Measurements from ENCODE around the gene SKP1. TPM values are rescaled to one million over a fixed set of nuclear protein-coding genes. Genes with fewer than 3 reads are reported as not detected.

Gene SKP1
- total RNA-seq, 1 experiment from 2014 or later: 348 TPM

DNA sequence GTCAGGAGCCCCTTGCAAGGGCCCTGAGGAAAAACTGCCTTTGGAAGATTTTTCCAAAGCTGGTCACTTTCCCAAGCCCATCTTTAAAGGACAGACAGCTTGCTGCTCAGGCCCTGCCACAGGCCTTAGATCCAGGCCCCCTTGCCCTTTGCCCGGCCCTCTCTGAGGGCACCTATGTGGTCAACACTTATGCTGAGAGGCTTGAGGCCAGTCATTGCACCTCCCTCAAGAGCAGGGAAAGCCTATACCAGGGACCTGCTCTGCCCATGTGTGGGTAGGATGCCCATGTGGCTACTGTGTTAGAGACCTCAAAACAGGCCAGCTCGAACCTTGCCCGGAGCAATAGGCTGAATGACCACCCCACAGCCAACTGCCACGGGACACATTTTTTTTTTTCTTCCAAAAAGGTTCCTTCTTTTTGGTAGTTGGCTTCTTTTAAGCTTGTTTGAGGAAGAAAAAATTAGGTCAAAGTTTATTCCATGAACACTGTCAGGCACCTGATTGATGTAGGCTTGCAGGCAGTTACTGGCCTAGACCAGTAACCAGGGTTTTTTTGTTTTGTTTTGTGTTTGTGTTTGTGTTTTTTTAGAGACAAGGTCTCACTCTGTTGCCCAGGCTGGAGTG is 58.4 kb downstream of the SKP1 start:
- DNase-seq: no peak
- H2AK5ac ChIP-seq (ENCODE audit: insufficient read length, low read length): no peak overlapping the region
- H4K91ac ChIP-seq (ENCODE audit: insufficient read length, low read depth, low read length): no peak overlapping the region
- no peak overlapping the region for H2BK15ac ChIP-seq (ENCODE audit: low read depth, low read length)
- H3K4me1 ChIP-seq (ENCODE audit: insufficient read depth, low read length): no peaks in the 10 kb centered on the region
- peaks cover 13% of the 10 kb centered on the region for H3K23me2 ChIP-seq (ENCODE audit: insufficient read length, low read depth, low read length, poor library complexity, severe bottlenecking)
- H4K5ac ChIP-seq (ENCODE audit: insufficient read length, low read depth, low read length): no peak overlapping the region
- no peak overlapping the region for H2BK20ac ChIP-seq (ENCODE audit: low read depth, low read length, poor library complexity, severe bottlenecking)
- H3T11ph ChIP-seq (ENCODE audit: low read length): no peak overlapping the region
- H3K36me3 Mint-ChIP-seq (ENCODE audit: insufficient read depth in 1 of 3, low read depth in 3 of 3): peaks cover 0 to 20% (median 14%) of the 10 kb centered on the region in 3 experiments; a peak in 4 of 7 replicates
- H3K79me2 ChIP-seq (ENCODE audit: insufficient read depth, low read length): no peaks in the 10 kb centered on the region
- peaks cover 5% of the 10 kb centered on the region; the same call in 1 of the 2 replicates for H3K27me3 ChIP-seq (ENCODE audit: insufficient read depth, low read length)
- no peak overlapping the region for H3K14ac ChIP-seq (ENCODE audit: insufficient read depth, low read length)
- no peak overlapping the region for H3K4me3 Mint-ChIP-seq
- peaks cover 7% of the 10 kb centered on the region in 2 experiments for H3K4me1 Mint-ChIP-seq
- no peak overlapping the region for H2BK12ac ChIP-seq (ENCODE audit: insufficient read length, low read depth, low read length)
- H3K4me2 ChIP-seq (ENCODE audit: insufficient read depth, insufficient read length, low read length): no peak overlapping the region
- H3K9me3 Mint-ChIP-seq: no peaks in the 10 kb centered on the region; a peak in 1 of 5 replicates
- TF ChIP-seq, protein P1, sequence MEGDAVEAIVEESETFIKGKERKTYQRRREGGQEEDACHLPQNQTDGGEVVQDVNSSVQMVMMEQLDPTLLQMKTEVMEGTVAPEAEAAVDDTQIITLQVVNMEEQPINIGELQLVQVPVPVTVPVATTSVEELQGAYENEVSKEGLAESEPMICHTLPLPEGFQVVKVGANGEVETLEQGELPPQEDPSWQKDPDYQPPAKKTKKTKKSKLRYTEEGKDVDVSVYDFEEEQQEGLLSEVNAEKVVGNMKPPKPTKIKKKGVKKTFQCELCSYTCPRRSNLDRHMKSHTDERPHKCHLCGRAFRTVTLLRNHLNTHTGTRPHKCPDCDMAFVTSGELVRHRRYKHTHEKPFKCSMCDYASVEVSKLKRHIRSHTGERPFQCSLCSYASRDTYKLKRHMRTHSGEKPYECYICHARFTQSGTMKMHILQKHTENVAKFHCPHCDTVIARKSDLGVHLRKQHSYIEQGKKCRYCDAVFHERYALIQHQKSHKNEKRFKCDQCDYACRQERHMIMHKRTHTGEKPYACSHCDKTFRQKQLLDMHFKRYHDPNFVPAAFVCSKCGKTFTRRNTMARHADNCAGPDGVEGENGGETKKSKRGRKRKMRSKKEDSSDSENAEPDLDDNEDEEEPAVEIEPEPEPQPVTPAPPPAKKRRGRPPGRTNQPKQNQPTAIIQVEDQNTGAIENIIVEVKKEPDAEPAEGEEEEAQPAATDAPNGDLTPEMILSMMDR (conservative IDR thresholded peaks at IDR 0.05): no peak
- H2AFZ ChIP-seq (ENCODE audit: low read length): no peak overlapping the region
- no CpG with 5 or more reads among the region's 4 CpGs for WGBS (ENCODE audit: extremely low coverage, insufficient read length, low lambda C conversion rate)
- no peaks in the 10 kb centered on the region for H3K79me1 ChIP-seq (ENCODE audit: insufficient read depth, low read depth, low read length, poor library complexity, severe bottlenecking)
- H3K18ac ChIP-seq (ENCODE audit: insufficient read length, low read depth, low read length): no peak overlapping the region
- H3K23ac ChIP-seq (ENCODE audit: insufficient read length, low read depth, low read length): no peak overlapping the region
- no peak overlapping the region for H2BK120ac ChIP-seq (ENCODE audit: low read depth, low read length, poor library complexity, severe bottlenecking)
- no peak overlapping the region for H4K8ac ChIP-seq (replicated peaks; ENCODE audit: insufficient read length, low read depth, low read length)
- no peak overlapping the region for H3K56ac ChIP-seq (ENCODE audit: insufficient read length, low read depth, low read length)
- H3K27ac Mint-ChIP-seq: no peak overlapping the region
- no peaks in the 10 kb centered on the region for H3K9me3 ChIP-seq (ENCODE audit: control insufficient read depth, low read depth, low read length)
- peaks cover 12% of the 10 kb centered on the region for H3K27me3 Mint-ChIP-seq (ENCODE audit: low read depth)
- H3K4ac ChIP-seq (ENCODE audit: low read depth, low read length): no peak overlapping the region
- H3K9ac ChIP-seq (ENCODE audit: extremely low read depth, insufficient read length, low read length): no peak overlapping the region
- peaks cover 3% of the 10 kb centered on the region for H4K20me1 ChIP-seq (ENCODE audit: control insufficient read depth, insufficient read depth, insufficient read length)
- H3K27ac ChIP-seq (ENCODE audit: insufficient read length, low read depth, low read length): no peak overlapping the region
- no peak overlapping the region for H2BK5ac ChIP-seq (ENCODE audit: insufficient read length, low read length)
